Osteoblast (primary cell): ENCODE data around the gene POLR2F. TPM values are rescaled to one million over a fixed set of nuclear protein-coding genes. Genes with fewer than 3 reads are reported as not detected.
A peak's percentile ranks its signal among the peaks of the same experiment; 100 is the strongest.

Experiments
- DNase-seq: peaks from one replicate; pipeline ENCODE4 v3.0.0; 2011; ENCODE audit warnings: low spot score, mixed read lengths; ENCODE audit not compliant: insufficient read length; ENCODE audit errors: missing footprints
- H2AFZ ChIP-seq: 2 replicates; pipeline ENCODE4 v1.6.0; 2011; ENCODE audit warnings: mild to moderate bottlenecking, low read length
- H3K27ac ChIP-seq: 2 replicates; pipeline ENCODE4 v1.5.1; 2011; ENCODE audit warnings: mild to moderate bottlenecking, low read depth, low read length, moderate library complexity
- H3K27me3 ChIP-seq: 2 replicates; pipeline ENCODE4 v1.6.0; 2012; ENCODE audit warnings: mild to moderate bottlenecking, control low read depth, inconsistent platforms, low read length, moderate library complexity; ENCODE audit not compliant: insufficient read depth
- H3K36me3 ChIP-seq: 2 replicates; pipeline ENCODE4 v1.5.1; 2011; ENCODE audit warnings: mild to moderate bottlenecking, low read length, control low read depth, moderate library complexity; ENCODE audit not compliant: insufficient read depth
- H3K4me1 ChIP-seq: 2 replicates; pipeline ENCODE4 v1.5.1; 2011; ENCODE audit warnings: mild to moderate bottlenecking, low read length, control low read depth, moderate library complexity; ENCODE audit not compliant: insufficient read depth
- H3K4me2 ChIP-seq: 2 replicates; pipeline ENCODE4 v1.6.0; 2011; ENCODE audit warnings: mild to moderate bottlenecking, low read length; ENCODE audit not compliant: insufficient read depth
- H3K4me3 ChIP-seq: fragments of 200-600 bp; sonication (generic); 3 replicates; pipeline ENCODE4 v1.5.1; 2012; ENCODE audit warnings: mild to moderate bottlenecking, low read length, inconsistent platforms; ENCODE audit not compliant: insufficient read depth
- H3K79me2 ChIP-seq: 2 replicates; pipeline ENCODE4 v1.6.0; 2012; ENCODE audit warnings: mild to moderate bottlenecking, low read length, control low read depth, inconsistent platforms; ENCODE audit not compliant: insufficient read depth
- H3K9me3 ChIP-seq: 2 replicates; pipeline ENCODE4 v1.5.1; 2011; ENCODE audit warnings: low read depth, low read length, control low read depth
- H4K20me1 ChIP-seq: 2 replicates; pipeline ENCODE4 v1.6.0; 2012; ENCODE audit warnings: mild to moderate bottlenecking, low read length, control low read depth; ENCODE audit not compliant: insufficient read depth
- CTCF ChIP-seq: IDR thresholded peaks from 2 replicates; pipeline ENCODE4 v1.5.1; 2011; ENCODE audit warnings: mild to moderate bottlenecking, low read depth, low read length, moderate library complexity; ENCODE audit errors: extremely low read depth
- total RNA-seq: library from RNA; depleted of rRNA; stranded (reverse); fragments of >200 nt; gene quantifications from 2 replicates; pipeline ENCODE4 v1.2.3, GENCODE V29; 2012

The POLR2F gene
- total RNA-seq, 1 donor = 14.8 TPM

DNA sequence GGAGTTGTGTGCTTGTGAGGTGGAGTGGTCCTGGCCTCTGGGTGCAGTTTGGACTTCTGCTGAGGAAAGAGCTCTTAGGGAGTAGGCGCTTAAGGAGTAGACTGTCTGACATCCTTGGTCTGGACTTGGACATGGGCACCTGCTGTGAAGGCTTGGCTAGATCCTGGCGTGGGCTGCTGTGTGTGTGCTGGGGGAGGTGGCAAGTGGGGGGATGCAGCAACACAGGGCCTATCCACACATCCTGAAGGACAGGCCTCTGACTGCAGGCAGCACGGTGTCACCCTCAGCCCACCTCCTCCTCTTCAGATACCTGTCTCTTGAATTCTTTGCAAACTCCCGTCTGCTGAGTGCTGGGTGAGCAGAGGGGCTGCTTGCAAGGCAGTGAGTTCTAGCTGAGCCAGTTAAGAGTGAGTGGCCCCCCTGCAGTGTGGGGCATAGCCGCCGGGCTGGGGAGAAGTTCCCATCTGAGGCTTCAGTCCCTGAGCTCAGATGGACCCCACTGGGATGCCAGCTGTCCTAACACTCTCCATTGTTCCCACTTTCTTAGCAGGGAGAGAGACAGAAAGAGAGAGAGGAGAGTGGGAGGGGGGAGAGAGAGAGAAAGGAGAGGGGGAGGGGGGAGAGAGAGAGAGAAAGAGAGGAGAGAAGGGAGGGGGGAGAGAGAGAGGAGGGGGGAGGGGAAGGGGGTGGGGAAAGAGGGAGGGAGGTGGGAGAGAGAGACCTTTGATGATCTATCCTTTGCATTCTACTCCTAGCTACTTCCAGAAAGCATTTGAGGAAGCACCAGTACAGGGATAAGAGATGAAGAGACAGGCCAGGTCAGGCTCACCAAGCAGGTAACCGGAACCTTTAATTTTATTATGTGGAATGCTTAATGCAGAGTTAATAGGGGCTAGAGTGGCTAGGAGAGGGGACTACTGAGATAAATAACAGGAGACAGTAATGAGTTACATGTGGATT, 18.3 kb downstream of the POLR2F start:
- H3K27me3 ChIP-seq = no peaks in the 10 kb centered on the region
- no peak for TF ChIP-seq CTCF
- H3K9me3 ChIP-seq = no peaks in the 10 kb centered on the region

DNA sequence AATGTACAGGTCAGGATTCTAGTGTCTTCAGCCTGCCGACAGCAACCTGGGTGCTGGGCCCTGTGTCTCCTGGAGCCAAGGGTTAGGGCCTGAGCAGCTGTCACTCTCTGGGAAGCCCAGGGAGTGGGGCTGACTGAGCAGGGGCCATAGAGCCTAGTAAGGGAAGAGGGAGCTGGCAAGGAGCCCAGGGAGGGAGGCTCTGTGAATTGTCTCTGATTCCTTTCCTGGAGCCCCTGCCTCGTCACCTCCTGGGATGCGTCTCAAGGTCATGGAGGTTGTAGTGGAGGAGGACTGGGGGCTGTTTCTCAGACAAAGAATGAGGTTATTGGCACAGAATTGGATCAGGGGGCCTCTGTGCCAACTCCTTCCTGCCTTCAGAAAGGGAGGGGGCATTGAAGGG, 19.0 kb downstream of the POLR2F start:
- no peaks in the 10 kb centered on the region for H3K79me2 ChIP-seq
- no peaks in the 10 kb centered on the region for H3K27me3 ChIP-seq
- no peak overlapping the region for H2AFZ ChIP-seq
- no peak overlapping the region for H3K4me3 ChIP-seq
- peaks cover 4% of the 10 kb centered on the region for H4K20me1 ChIP-seq
- H3K36me3 ChIP-seq = peaks cover 3% of the 10 kb centered on the region
- H3K9me3 ChIP-seq = no peaks in the 10 kb centered on the region
- no peak overlapping the region for H3K4me2 ChIP-seq
- no peak for TF ChIP-seq CTCF
- no peak overlapping the region for H3K27ac ChIP-seq
- DNase-seq = peak; percentile 73
- no peaks in the 10 kb centered on the region for H3K4me1 ChIP-seq

More for the DNA sequence above, 18.3 kb downstream of the POLR2F start:
- Histone ChIP-seq H3K4me2 (no peak overlapping the region), H4K20me1 (peaks cover 4% of the 10 kb centered on the region), H3K4me1 (no peaks in the 10 kb centered on the region), H3K36me3 (peaks cover 6% of the 10 kb centered on the region), H3K79me2 (no peaks in the 10 kb centered on the region), H3K27ac (no peak overlapping the region), H3K4me3 (no peak overlapping the region), H2AFZ (no peak overlapping the region)
- peak; percentile 39 for DNase-seq

- Histone ChIP-seq H3K36me3 (peaks cover 2% of the 10 kb centered on the region), H4K20me1 (peaks cover 3% of the 10 kb centered on the region), H3K27me3 (no peaks in the 10 kb centered on the region), H3K4me1 (no peaks in the 10 kb centered on the region), H3K27ac (no peak overlapping the region), H3K4me2 (no peak overlapping the region), H3K4me3 (no peak overlapping the region), H2AFZ (no peak overlapping the region), H3K79me2 (no peaks in the 10 kb centered on the region), H3K9me3 (no peaks in the 10 kb centered on the region)
- DNase-seq = peak; percentile 81
- no peak for TF ChIP-seq CTCF
Observed at GRCh38 chr22:37973271-37974170, 20.0 kb downstream of the POLR2F start.
